ENCODE measurements around the gene SLC37A2. TPM values are rescaled to one million over a fixed set of nuclear protein-coding genes. Genes with fewer than 3 reads are reported as not detected.

Gene SLC37A2
- total and polyA plus RNA-seq, 2 donors (not counting 3 experiments of a cell fraction or from before 2014, with no cell fraction given): 1.1 to 1.7 TPM

- no peak for FAIRE-seq
- H3K27me3 ChIP-seq (ENCODE audit: control insufficient read depth in 2 of 2, insufficient read depth in 2 of 2, low read length in 2 of 2): peaks cover 16 to 17% of the 10 kb centered on the region in 2 experiments
- no peaks in the 10 kb centered on the region for H3K9me1 ChIP-seq (replicated peaks; ENCODE audit: control insufficient read depth, extremely low read depth, insufficient read depth, low read length)
- H3K36me3 ChIP-seq (ENCODE audit: control insufficient read depth in 2 of 2, extremely low read depth in 1 of 2, insufficient read depth in 2 of 2, low read length in 2 of 2): no peaks in the 10 kb centered on the region
- no TSS peak for BruUV-seq (replicated peaks)
- CTCF ChIA-PET: interaction anchor here (0.9 to 1.7 kb wide), 2 partner anchors 34 to 39 kb away, joined by 3 to 5 read pairs; no protein-coding TSS in a partner anchor
- no peak overlapping the region for H3K27ac ChIP-seq (ENCODE audit: insufficient read depth, low read depth, low read length)
- H3K79me2 ChIP-seq (ENCODE audit: control insufficient read depth, insufficient read depth, low read length): no peaks in the 10 kb centered on the region
- H2AFZ ChIP-seq (ENCODE audit: low read depth, low read length): peak overlapping the region; percentile 6
- no peak for DNase-seq (ENCODE audit: low read depth, low spot score)
- POLR2A ChIA-PET: no interaction called here
- no peaks in the 10 kb centered on the region for H4K20me1 ChIP-seq (replicated peaks; ENCODE audit: control insufficient read depth, extremely low read depth, insufficient read depth, low read length)
- H3K4me2 ChIP-seq (ENCODE audit: insufficient read depth, low read length): no peak overlapping the region
- H3K4me3 ChIP-seq (replicated peaks in 1 of 3; ENCODE audit: insufficient read depth in 1 of 3, low read depth in 1 of 3, low read length in 3 of 3): no peak overlapping the region
- TF ChIP-seq JUN (IDR thresholded peaks at IDR 0.05; ENCODE audit: borderline replicate concordance, insufficient read depth, insufficient read length, low read depth): no peak
- no peak for TF ChIP-seq POLR2AphosphoS5 (IDR thresholded peaks at IDR 0.05; ENCODE audit: insufficient read depth, low read depth, low read length)
- no peak for TF ChIP-seq POLR2A (IDR thresholded peaks at IDR 0.05; ENCODE audit: low read depth, low read length)
- TF ChIP-seq, protein P1, sequence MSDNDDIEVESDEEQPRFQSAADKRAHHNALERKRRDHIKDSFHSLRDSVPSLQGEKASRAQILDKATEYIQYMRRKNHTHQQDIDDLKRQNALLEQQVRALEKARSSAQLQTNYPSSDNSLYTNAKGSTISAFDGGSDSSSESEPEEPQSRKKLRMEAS (IDR thresholded peaks at IDR 0.05; ENCODE audit: insufficient read depth, insufficient read length): no peak
- TF ChIP-seq, protein P2, sequence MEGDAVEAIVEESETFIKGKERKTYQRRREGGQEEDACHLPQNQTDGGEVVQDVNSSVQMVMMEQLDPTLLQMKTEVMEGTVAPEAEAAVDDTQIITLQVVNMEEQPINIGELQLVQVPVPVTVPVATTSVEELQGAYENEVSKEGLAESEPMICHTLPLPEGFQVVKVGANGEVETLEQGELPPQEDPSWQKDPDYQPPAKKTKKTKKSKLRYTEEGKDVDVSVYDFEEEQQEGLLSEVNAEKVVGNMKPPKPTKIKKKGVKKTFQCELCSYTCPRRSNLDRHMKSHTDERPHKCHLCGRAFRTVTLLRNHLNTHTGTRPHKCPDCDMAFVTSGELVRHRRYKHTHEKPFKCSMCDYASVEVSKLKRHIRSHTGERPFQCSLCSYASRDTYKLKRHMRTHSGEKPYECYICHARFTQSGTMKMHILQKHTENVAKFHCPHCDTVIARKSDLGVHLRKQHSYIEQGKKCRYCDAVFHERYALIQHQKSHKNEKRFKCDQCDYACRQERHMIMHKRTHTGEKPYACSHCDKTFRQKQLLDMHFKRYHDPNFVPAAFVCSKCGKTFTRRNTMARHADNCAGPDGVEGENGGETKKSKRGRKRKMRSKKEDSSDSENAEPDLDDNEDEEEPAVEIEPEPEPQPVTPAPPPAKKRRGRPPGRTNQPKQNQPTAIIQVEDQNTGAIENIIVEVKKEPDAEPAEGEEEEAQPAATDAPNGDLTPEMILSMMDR (IDR thresholded peaks at IDR 0.05; ENCODE audit: extremely low read depth in 1 of 2, insufficient read depth in 1 of 2, low read depth in 1 of 2, low read length in 2 of 2): no peak
- no peak for TF ChIP-seq MYC (IDR thresholded peaks at IDR 0.05; ENCODE audit: low read depth, low read length)
- TF ChIP-seq GATA2 (IDR thresholded peaks at IDR 0.05; ENCODE audit: insufficient read depth, insufficient read length, low read depth, low read length): no peak
- TF ChIP-seq EZH2 (IDR thresholded peaks at IDR 0.05; ENCODE audit: borderline replicate concordance, low read depth, low read length, severe bottlenecking): no peak
- TF ChIP-seq FOS (IDR thresholded peaks at IDR 0.05; ENCODE audit: borderline replicate concordance, insufficient read depth, low read length): no peak
- intact Hi-C loops (cut with micrococcal nuclease): no loop called here
- no peak overlapping the region for H3K9ac ChIP-seq (replicated peaks; ENCODE audit: extremely low read depth, insufficient read depth, low read length)
- H3K9me3 ChIP-seq (replicated peaks; ENCODE audit: control insufficient read depth, insufficient read depth, low read length): no peaks in the 10 kb centered on the region
- H3K4me1 ChIP-seq (ENCODE audit: control insufficient read depth, extremely low read depth, insufficient read depth, low read length): no peaks in the 10 kb centered on the region
- dilution Hi-C loops (cut with MboI; ENCODE audit: extremely low pct_ligation_motif_present, low sequenced_read_pairs): no loop called here
Observed at GRCh38 chr11:125129316-125129993, 66.3 kb downstream of the SLC37A2 start.

Measured in endothelial cell of umbilical vein (primary cell).